ENCODE results near the gene FAM177B.

FAM177B gene

DNA sequence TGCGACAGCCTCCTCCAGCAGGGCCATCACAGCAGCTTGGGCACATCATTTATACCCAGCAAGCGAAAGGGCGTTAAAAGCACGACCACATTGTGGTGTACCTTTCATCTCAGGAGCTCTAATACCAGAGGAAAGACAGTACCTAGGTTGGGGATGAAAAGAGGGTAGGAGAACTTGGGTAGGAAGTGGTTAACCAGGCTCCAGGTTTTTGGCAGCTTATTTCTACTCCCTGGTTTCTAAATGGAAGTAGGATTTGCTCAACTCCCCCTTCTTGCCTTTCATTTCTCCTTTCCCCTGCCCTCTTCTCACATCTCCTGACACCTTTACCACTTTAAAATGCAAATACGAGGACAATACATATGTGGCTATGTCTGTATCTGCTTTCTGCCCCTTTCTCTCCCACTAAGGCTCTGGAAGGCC lies 30.2 kb downstream of the FAM177B start:
- Mint-ChIP-seq H3K9me3 (peaks cover 10% of the 10 kb centered on the region), H3K27ac (no peak overlapping the region), H3K27me3 (peaks cover 4% of the 10 kb centered on the region), H3K36me3 (peaks cover 13% of the 10 kb centered on the region), H3K4me1 (peaks cover 12% of the 10 kb centered on the region), H3K4me3 (no peak overlapping the region)

DNA sequence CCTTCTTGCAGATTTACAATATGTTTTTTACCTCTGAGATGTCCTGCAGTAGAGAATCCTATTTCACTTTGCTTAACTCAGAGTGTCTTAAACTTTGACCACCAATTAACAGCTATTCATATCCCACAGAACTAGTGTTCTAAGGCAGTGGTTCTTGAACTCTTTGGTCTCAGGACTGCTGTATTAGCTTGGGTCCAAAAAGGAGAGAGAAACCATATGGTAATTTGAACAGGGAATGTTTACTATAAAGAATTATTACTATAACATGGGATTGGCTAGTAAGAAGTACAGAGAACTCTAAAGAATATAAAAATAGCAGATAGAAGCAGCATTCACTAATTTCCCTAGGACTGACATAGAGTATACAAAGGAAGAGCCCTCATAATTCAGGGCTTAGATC lies 31.6 kb downstream of the FAM177B start:
- H3K27me3 Mint-ChIP-seq: peaks cover 3% of the 10 kb centered on the region

DNA sequence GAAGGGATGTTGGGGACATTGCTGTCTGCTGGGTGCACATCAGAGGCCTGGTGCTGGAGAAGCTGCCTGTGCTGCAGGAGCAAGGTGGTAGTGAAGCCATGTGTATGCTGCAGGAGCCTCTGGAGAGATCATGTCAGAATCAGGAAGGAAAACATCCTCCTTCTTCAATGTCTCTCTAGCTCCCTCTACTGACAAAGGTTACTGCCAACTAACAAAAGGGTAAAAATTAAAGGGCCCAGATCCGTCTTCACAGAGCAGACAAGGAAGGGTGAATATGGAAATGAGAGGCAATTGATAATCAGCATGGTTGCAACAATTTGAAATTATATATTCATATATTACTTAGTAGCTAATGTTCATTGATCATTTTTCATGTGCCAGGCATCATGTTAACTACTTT lies 32.2 kb downstream of the FAM177B start:
- Mint-ChIP-seq H3K9me3 (peaks cover 9% of the 10 kb centered on the region), H3K36me3 (peaks cover 12% of the 10 kb centered on the region), H3K27ac (no peak overlapping the region), H3K27me3 (peaks cover 3% of the 10 kb centered on the region), H3K4me3 (no peak overlapping the region), H3K4me1 (peaks cover 26% of the 10 kb centered on the region)

More for the DNA sequence above, 31.6 kb downstream of the FAM177B start:
- peaks cover 9% of the 10 kb centered on the region for H3K9me3 Mint-ChIP-seq
- no peak overlapping the region for H3K27ac Mint-ChIP-seq
- peaks cover 12% of the 10 kb centered on the region for H3K36me3 Mint-ChIP-seq
- H3K4me3 Mint-ChIP-seq: no peak overlapping the region
- peaks cover 26% of the 10 kb centered on the region for H3K4me1 Mint-ChIP-seq

DNA sequence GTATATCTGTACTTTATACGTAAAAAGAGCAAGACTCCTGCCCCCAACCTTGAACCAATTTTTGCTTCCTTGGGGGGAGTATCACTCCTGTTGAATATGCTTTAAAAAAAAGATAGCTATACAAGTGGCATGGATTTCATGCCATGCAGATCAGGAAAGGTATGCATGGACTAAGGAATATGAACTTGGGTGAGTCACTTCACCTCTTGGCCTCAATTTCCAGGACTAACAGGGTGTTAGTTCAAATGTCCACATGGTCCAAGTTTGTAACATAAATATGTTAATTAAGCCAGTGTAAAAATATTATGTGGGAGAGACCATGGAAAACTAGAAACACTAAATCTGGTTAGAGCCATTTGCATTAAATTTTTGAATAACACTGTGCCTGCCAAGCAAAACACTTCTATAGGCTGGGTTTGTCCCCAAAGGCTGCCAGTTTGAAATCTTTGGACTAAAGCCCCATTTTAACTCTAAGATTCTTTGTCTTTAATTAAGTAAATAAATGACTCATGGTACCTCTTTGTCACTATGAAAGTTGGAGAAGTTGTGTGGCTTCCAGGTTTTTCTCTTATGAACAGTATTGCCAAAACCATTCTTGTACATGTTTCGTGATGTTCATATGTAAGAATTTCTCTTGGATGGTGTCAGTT lies 33.1 kb downstream of the FAM177B start:
- H3K36me3 Mint-ChIP-seq: peaks cover 12% of the 10 kb centered on the region
- H3K4me1 Mint-ChIP-seq: peaks cover 26% of the 10 kb centered on the region
- peaks cover 2% of the 10 kb centered on the region for H3K27me3 Mint-ChIP-seq
- no peak overlapping the region for H3K27ac Mint-ChIP-seq
- H3K9me3 Mint-ChIP-seq: peaks cover 9% of the 10 kb centered on the region
- H3K4me3 Mint-ChIP-seq: no peak overlapping the region

DNA sequence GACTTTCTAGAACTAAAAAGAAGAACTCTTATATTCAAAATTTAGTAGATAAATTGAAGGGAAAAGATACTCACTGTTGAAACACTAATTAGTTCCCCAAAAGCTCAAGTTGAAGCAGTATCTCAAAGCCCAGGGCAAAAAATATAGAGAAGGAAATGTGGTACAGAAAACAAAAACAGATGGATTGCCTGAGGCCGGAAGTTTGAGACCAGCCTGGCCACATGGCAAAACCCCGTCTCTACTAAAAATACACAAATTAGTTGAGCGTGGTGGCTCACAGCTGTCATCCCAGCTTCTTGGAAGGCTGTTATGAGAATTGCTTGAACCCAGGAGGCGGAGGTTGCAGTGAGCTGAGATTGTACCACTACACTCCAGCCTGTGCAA lies 36.0 kb downstream of the FAM177B start:
- Mint-ChIP-seq H3K4me3 (no peak overlapping the region), H3K9me3 (peaks cover 3% of the 10 kb centered on the region), H3K27me3 (no peaks in the 10 kb centered on the region), H3K4me1 (peaks cover 18% of the 10 kb centered on the region), H3K36me3 (peaks cover 10% of the 10 kb centered on the region), H3K27ac (no peak overlapping the region)

DNA sequence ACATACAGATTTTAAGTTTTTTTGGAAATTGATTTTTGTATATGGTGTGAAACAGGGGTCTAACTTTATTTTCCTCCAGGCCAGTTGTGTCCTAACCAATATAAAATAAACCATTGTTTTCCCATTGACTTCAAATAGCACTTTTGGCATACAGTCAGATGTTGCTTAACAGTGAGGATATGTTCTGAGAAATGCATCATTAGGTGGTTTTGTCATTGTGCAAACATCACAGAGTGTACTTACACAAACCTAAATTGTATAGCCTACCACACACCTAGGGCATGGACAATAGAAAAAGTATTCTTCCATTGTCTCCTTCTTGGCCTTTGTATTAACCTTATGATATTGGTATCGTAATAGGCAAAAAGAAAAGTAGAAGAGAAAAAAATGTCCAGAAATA lies 40.5 kb downstream of the FAM177B start:
- no peak overlapping the region for H3K27ac Mint-ChIP-seq
- no peak overlapping the region for H3K4me3 Mint-ChIP-seq
- no peaks in the 10 kb centered on the region for H3K9me3 Mint-ChIP-seq
- H3K27me3 Mint-ChIP-seq: peaks cover 5% of the 10 kb centered on the region
- peaks cover 11% of the 10 kb centered on the region for H3K4me1 Mint-ChIP-seq
- H3K36me3 Mint-ChIP-seq: no peaks in the 10 kb centered on the region

DNA sequence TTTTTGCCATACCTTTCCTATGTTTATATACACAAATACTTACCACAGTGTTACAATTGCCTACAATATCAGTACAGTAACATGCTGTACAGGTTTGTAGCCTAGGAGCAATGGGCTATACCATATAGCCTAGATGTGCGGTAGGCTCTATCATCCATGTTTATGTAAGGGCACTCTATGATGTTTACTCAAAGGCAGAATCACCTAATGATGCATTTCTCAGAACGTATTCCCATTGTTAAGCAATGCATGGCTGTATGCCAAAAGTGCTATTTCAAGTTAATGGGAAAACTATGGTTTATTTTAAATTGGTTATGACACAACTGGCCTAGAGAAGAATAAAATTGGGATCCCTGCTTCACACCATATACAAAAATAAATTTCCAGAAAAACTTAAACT lies 41.0 kb downstream of the FAM177B start:
- H3K4me3 Mint-ChIP-seq: no peak overlapping the region
- H3K27ac Mint-ChIP-seq: no peak overlapping the region
- peaks cover 5% of the 10 kb centered on the region for H3K27me3 Mint-ChIP-seq
- no peaks in the 10 kb centered on the region for H3K9me3 Mint-ChIP-seq
- H3K4me1 Mint-ChIP-seq: peaks cover 5% of the 10 kb centered on the region
- H3K36me3 Mint-ChIP-seq: no peaks in the 10 kb centered on the region

DNA sequence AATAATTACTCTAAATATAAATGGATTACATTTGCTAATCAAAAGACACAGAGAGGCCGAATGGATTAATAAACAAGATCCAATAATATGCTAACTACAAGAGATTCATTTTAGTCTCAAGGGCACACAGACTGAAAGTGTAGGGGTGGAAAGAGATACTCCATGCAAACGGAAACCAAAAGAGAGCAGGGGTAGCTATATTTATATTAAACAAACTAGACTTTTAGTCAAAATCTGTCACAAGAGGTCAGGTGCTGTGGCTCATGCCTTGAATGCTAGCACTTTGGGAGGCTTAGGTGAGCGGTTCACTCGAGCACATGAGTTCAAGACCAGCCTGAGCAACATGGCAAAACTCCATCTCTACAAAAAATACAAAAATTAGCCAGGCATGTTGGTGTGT lies 44.2 kb downstream of the FAM177B start:
- Mint-ChIP-seq H3K27me3 (peaks cover 6% of the 10 kb centered on the region), H3K27ac (no peak overlapping the region), H3K9me3 (no peaks in the 10 kb centered on the region), H3K36me3 (no peaks in the 10 kb centered on the region), H3K4me1 (no peaks in the 10 kb centered on the region), H3K4me3 (no peak overlapping the region)

DNA sequence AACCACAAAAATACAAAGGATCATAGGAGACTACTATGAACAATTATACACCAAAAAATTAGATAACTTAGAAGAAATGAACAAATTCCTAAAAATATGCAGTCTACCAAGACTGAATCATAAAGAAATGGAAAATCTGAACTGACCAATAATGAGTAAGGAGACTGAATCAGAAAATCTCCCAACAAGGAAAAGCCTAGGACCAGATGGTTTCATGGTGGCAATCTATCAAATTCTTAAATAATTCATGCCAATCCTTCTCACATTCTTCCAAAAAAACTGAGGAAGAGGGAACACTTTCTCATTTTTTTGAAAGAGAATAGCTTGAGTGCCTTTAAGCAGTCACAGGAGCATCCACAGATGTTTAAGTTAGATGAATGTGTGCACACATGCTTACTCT lies 46.0 kb downstream of the FAM177B start:
- Mint-ChIP-seq H3K4me3 (no peak overlapping the region), H3K4me1 (no peaks in the 10 kb centered on the region), H3K36me3 (no peaks in the 10 kb centered on the region), H3K9me3 (no peaks in the 10 kb centered on the region), H3K27ac (no peak overlapping the region), H3K27me3 (peaks cover 9% of the 10 kb centered on the region)

DNA sequence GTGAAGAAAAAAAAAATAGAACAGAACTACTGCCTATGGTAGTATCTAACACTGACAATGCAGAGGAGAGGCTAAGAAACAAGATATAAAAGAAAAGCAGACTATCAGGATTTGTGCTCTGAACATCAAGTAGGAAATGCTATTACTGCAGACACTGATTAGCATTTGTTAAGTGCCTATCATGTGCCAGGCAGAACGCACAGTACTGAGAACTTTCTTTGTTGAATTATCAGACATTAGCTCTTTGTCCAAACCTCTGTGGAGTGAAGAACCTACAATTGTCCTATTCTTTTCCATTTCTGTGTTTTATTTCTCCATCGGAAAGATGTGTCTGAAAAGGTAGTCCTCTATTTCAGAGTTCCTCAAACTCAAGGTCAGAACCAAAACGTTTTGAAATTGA lies 47.4 kb downstream of the FAM177B start:
- Mint-ChIP-seq H3K27me3 (peaks cover 9% of the 10 kb centered on the region), H3K27ac (no peak overlapping the region), H3K36me3 (no peaks in the 10 kb centered on the region), H3K4me3 (no peak overlapping the region), H3K4me1 (no peaks in the 10 kb centered on the region), H3K9me3 (no peaks in the 10 kb centered on the region)

DNA sequence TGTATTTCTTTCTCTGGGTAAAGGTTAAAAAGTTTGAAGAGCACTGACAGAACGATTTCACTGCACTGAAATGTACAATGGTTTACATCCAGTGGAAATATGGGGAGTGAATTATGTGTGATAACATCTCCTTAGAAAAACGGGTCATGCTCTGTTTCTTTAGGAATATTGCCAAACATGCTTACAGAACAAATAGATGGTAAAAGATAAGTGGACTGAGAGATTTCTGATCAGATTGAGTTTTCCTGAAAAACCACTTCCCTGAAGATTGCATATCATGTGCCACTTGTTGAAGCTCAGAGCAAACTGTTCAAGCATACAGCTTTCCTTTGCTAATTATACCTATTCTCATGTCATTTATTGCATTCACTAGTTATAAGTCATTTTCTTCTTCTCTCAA lies 47.9 kb downstream of the FAM177B start:
- Mint-ChIP-seq H3K27ac (no peak overlapping the region), H3K36me3 (no peaks in the 10 kb centered on the region), H3K4me1 (no peaks in the 10 kb centered on the region), H3K9me3 (no peaks in the 10 kb centered on the region), H3K4me3 (no peak overlapping the region), H3K27me3 (peaks cover 9% of the 10 kb centered on the region)

DNA sequence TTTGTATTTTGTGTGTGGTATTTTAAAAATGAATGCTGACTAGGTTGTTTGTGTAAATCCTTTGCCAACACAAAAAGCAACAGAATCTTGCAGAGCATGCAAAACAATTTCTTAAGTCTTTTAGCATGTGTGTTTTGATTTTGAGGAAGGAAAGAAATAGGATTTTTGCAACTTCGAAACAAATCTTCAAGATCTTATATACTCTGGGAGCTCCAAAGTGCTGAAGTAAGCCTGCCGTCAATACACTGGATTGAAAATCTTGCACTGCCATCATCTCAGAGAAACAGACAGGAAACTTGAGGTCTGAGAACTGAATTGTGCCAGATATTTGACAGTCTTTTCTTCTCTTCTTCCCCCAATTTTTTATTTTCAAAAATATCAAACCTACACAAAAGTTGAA lies 48.5 kb downstream of the FAM177B start:
- H3K4me1 Mint-ChIP-seq: no peaks in the 10 kb centered on the region
- peaks cover 9% of the 10 kb centered on the region for H3K27me3 Mint-ChIP-seq
- no peaks in the 10 kb centered on the region for H3K9me3 Mint-ChIP-seq
- H3K36me3 Mint-ChIP-seq: no peaks in the 10 kb centered on the region
- no peak overlapping the region for H3K4me3 Mint-ChIP-seq
- no peak overlapping the region for H3K27ac Mint-ChIP-seq

DNA sequence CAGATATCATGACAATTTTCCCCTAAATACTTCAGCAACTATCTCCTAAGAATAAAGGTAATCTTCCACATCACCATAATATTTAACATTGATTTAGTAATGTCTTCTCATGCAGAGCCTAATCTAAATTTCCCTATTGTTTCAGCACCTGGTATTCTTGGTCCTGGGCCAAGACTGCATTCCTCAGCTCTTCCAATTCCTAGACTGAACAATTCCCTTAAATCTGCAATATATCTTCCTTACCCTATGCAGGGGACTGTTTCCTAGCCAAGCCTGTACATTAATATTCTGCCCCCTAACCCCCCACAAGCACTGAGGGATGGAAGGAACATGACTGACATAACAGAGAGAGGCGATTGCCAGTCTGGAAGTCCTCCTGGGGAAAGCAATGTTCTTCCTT lies 49.1 kb downstream of the FAM177B start:
- Mint-ChIP-seq H3K36me3 (no peaks in the 10 kb centered on the region), H3K4me3 (no peak overlapping the region), H3K27me3 (peaks cover 9% of the 10 kb centered on the region), H3K9me3 (no peaks in the 10 kb centered on the region), H3K4me1 (no peaks in the 10 kb centered on the region), H3K27ac (no peak overlapping the region)

DNA sequence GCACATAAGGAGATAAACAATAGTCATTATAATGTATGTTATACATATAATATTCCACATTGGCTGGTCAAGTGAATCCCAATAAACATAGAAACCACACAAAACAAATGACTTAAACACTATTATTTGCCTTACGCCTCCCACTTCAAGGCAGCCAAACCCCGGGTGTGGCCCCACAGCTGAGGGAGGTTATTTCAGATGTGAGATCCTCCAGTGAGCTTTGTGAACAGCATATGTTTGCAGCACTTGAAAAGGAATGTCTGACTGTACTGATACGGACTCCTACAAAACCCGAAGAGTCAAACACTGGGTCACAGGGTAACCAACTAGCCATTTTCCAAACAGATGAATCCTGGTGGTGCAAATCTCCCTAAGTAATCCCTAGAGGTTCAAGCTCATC lies 50.7 kb downstream of the FAM177B start:
- Mint-ChIP-seq H3K27me3 (peaks cover 4% of the 10 kb centered on the region), H3K4me3 (no peak overlapping the region), H3K27ac (no peak overlapping the region), H3K9me3 (no peaks in the 10 kb centered on the region), H3K4me1 (no peaks in the 10 kb centered on the region), H3K36me3 (no peaks in the 10 kb centered on the region)

DNA sequence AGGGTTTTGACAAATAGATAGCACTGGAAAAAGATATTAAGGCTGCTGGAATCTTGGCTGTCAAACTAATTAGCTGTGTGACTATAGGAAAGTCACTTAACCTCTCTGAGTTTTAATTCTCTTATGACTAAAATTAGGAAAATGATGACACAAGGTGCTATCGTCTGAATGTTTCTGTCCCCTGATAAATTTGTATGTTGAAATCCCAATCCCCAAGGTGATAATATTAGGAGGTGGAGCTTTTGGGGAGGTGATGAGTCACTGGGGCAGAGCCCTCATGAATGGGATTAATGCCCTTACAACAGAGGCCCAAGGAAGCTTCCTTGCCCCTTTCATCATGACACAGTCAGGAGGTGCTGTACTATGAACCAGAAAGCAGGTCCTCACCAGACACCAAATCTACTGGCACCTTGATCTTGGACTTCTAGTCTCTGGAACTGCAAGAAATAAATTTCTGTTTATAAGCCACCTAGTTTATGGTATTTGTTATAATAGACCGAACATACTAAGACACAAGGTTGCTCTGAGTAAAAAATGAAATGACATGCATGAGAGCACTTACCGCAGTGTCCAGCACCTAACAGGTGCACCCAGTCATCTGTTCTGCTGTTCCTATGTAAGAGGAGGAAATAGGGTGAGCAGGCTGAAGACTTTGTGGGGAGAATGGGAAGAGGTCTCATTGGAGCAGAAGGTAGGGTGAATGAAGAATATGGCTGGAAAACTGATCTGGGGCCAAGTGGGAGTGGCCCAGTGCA lies 51.6 kb downstream of the FAM177B start:
- Mint-ChIP-seq H3K9me3 (no peaks in the 10 kb centered on the region), H3K27me3 (peaks cover 3% of the 10 kb centered on the region), H3K27ac (no peak overlapping the region), H3K4me3 (no peak overlapping the region), H3K36me3 (no peaks in the 10 kb centered on the region), H3K4me1 (no peaks in the 10 kb centered on the region)

DNA sequence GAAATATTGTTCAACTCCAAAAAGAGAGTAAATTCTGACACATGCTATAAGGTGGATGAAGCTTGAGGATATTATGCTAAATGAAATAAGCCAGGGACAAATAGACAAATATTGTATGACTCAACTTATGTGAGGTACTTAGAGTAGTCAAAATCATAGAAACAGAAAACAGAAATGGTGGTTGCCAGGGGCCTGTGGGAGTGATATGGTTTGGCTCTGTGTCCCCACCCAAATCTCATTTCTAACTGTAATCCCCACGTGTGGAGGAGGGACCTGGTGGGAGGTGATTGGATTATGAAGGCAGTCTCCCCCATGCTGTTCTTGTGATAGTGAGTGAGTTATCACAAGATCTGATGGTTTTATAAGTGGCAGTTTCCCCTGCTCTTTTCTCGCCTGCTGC lies 53.1 kb downstream of the FAM177B start:
- H3K9me3 Mint-ChIP-seq: no peaks in the 10 kb centered on the region
- no peaks in the 10 kb centered on the region for H3K4me1 Mint-ChIP-seq
- H3K36me3 Mint-ChIP-seq: no peaks in the 10 kb centered on the region
- H3K27me3 Mint-ChIP-seq: peaks cover 3% of the 10 kb centered on the region
- H3K27ac Mint-ChIP-seq: no peak overlapping the region
- no peak overlapping the region for H3K4me3 Mint-ChIP-seq

DNA sequence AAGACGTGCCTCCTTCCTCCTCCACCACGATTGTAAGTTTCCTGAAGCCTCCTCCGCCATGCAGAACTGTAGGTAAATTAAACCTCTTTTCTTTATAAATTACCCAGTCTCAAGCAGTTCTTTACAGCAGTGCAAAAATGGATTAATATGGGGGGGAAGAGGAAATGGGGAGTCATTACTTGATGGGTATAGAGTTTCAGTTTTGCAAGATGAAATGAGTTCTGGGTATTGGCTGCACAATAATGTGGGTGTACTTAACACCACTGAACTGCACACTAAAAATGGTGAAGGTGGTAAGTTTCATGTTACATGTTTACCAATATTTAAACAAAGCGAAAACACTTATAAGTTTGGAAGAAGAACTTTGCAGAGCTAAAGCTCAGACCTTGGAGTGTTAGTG lies 53.5 kb downstream of the FAM177B start:
- Mint-ChIP-seq H3K9me3 (no peaks in the 10 kb centered on the region), H3K27me3 (peaks cover 3% of the 10 kb centered on the region), H3K4me3 (no peak overlapping the region), H3K27ac (no peak overlapping the region), H3K36me3 (no peaks in the 10 kb centered on the region), H3K4me1 (no peaks in the 10 kb centered on the region)
